Keratinocyte (primary cell): ENCODE measurements around the gene SOST. TPM values are rescaled to one million over a fixed set of nuclear protein-coding genes. Genes with fewer than 3 reads are reported as not detected.

Experiments
- DNase-seq: peaks from one replicate; pipeline ENCODE4 v3.0.0-alpha.2; 2011; ENCODE audit warnings: low read depth, missing footprints, low spot score
- FAIRE-seq: peaks from 2 replicates; lab custom pipeline; 2011; peaks lifted over from hg19 to GRCh38; lab: Jason Lieb, UNC
- H2AFZ ChIP-seq: 2 replicates; pipeline ENCODE4 v1.6.0; 2012; ENCODE audit warnings: low read length, control low read depth, inconsistent platforms; ENCODE audit not compliant: control insufficient read depth
- H3K27ac ChIP-seq: 2 replicates; pipeline ENCODE4 v1.5.1; 2011; ENCODE audit warnings: low read length; ENCODE audit not compliant: control insufficient read depth, insufficient read depth
- H3K27me3 ChIP-seq: 3 replicates; pipeline ENCODE4 v1.6.0; 2011; ENCODE audit warnings: low read length; ENCODE audit not compliant: control insufficient read depth, insufficient read depth; ENCODE audit errors: extremely low read depth
- H3K36me3 ChIP-seq, 2 experiments: 2 replicates in 1 of 2; 3 replicates in 1 of 2; pipeline ENCODE4 v1.5.1; 2011; ENCODE audit warnings: low read length in 2 of 2, mild to moderate bottlenecking in 1 of 2; ENCODE audit not compliant: control insufficient read depth in 2 of 2, insufficient read depth in 2 of 2; ENCODE audit errors: extremely low read depth in 1 of 2
- H3K4me1 ChIP-seq: 3 replicates; pipeline ENCODE4 v1.5.1; 2011; ENCODE audit warnings: low read length; ENCODE audit not compliant: control insufficient read depth, insufficient read depth; ENCODE audit errors: extremely low read depth
- H3K4me2 ChIP-seq: 3 replicates; pipeline ENCODE4 v1.6.0; 2011; ENCODE audit warnings: low read depth, low read length; ENCODE audit not compliant: control insufficient read depth, insufficient read depth; ENCODE audit errors: extremely low read depth
- H3K4me3 ChIP-seq, 3 experiments: fragments of 200-600 bp in 1 of 3; sonication (generic) in 1 of 3; 2 replicates in 2 of 3; 3 replicates in 1 of 3; pipeline ENCODE4 v1.5.1; 2011 to 2016; ENCODE audit warnings: low read length in 3 of 3, mild to moderate bottlenecking in 3 of 3, control low read depth in 2 of 3, inconsistent platforms in 1 of 3, low read depth in 1 of 3, mixed read lengths in 1 of 3, mixed run types in 1 of 3, moderate library complexity in 1 of 3; ENCODE audit not compliant: control insufficient read depth in 2 of 3, insufficient read depth in 2 of 3; ENCODE audit errors: extremely low read depth in 1 of 3
- H3K79me2 ChIP-seq: 2 replicates; pipeline ENCODE4 v1.6.0; 2012; ENCODE audit warnings: low read length; ENCODE audit not compliant: control insufficient read depth, insufficient read depth
- H3K9ac ChIP-seq: 3 replicates; pipeline ENCODE4 v1.6.0; 2011; ENCODE audit warnings: low read length; ENCODE audit not compliant: control insufficient read depth, insufficient read depth; ENCODE audit errors: extremely low read depth
- H3K9me1 ChIP-seq: 3 replicates; pipeline ENCODE4 v1.6.0; 2011; ENCODE audit warnings: low read length; ENCODE audit not compliant: control insufficient read depth, insufficient read depth; ENCODE audit errors: extremely low read depth
- H3K9me3 ChIP-seq: 2 replicates; pipeline ENCODE4 v1.5.1; 2012; ENCODE audit warnings: low read depth, low read length; ENCODE audit not compliant: control insufficient read depth
- H4K20me1 ChIP-seq: 3 replicates; pipeline ENCODE4 v1.6.0; 2011; ENCODE audit warnings: low read length; ENCODE audit not compliant: control insufficient read depth, insufficient read depth; ENCODE audit errors: extremely low read depth
- CTCF ChIP-seq, 3 experiments: IDR thresholded peaks in 1 of 3; conservative IDR thresholded peaks in 1 of 3; optimal IDR thresholded peaks in 1 of 3; 2 replicates in 2 of 3; 3 replicates in 1 of 3; pipeline versions ENCODE3 to v1.5.1; 2011; ENCODE audit warnings: low read length in 3 of 3, mild to moderate bottlenecking in 3 of 3, moderate library complexity in 2 of 3, control low read depth in 1 of 3, inconsistent platforms in 1 of 3; ENCODE audit not compliant: insufficient read depth in 2 of 3; ENCODE audit errors: extremely low read depth in 1 of 3
- EZH2 ChIP-seq: IDR thresholded peaks from one replicate; pipeline ENCODE4 v1.6.1; 2012; ENCODE audit warnings: inconsistent platforms, mild to moderate bottlenecking, low read length, moderate library complexity
- dilution Hi-C: fragments of 300-500 bp; cut with MboI; formaldehyde crosslinking; loops from one replicate; pipeline ENCODE4 v1.7.0; 2020; ENCODE audit warnings: low sequenced_read_pairs; ENCODE audit not compliant: extremely low pct_ligation_motif_present
- polyA plus RNA-seq, 5 experiments: library from polyadenylated mRNA; depleted of rRNA in 3 of 5; stranded (reverse) in 3 of 5; stranded (forward) in 1 of 5; unstranded in 1 of 5; fragments of >200 nt; gene quantifications; 1 replicate in 1 of 5; 2 replicates in 3 of 5; 3 replicates in 1 of 5; pipeline versions ENCODE4 v1.2.1 to v1.2.3, GENCODE V29; 2011 to 2012; ENCODE audit warnings: missing spikeins in 2 of 5, low read depth in 1 of 5, low replicate concordance in 1 of 5

The SOST gene
- polyA plus RNA-seq, 1 donor (not counting 4 experiments of a cell fraction or from before 2014, with no cell fraction given) = 0.04 TPM

GRCh38 chr17:43760254-43760852, 1.8 kb upstream of the SOST start:
- no peaks in the 10 kb centered on the region for H4K20me1 ChIP-seq
- H3K4me2 ChIP-seq = peak overlapping the region; percentile 70
- DNase-seq (peak; percentile 91), FAIRE-seq (peak; percentile 88)
- H2AFZ ChIP-seq = no peak overlapping the region
- no peak overlapping the region for H3K27ac ChIP-seq
- TF ChIP-seq CTCF (optimal IDR thresholded peaks at IDR 0.05 in 1 of 3, IDR thresholded peaks at IDR 0.05 in 1 of 3, conservative IDR thresholded peaks at IDR 0.05 in 1 of 3; ENCODE audit: extremely low read depth in 1 of 3, insufficient read depth in 2 of 3, low read length in 3 of 3) (peak; percentile 99 to 100 (median 100)), EZH2 (no peak)
- no peaks in the 10 kb centered on the region for H3K36me3 ChIP-seq
- peaks cover 23% of the 10 kb centered on the region for H3K4me1 ChIP-seq
- dilution Hi-C loops = no loop called here
- H3K9ac ChIP-seq = no peak overlapping the region
- no peaks in the 10 kb centered on the region for H3K9me1 ChIP-seq
- peaks cover 10% of the 10 kb centered on the region for H3K27me3 ChIP-seq
- H3K9me3 ChIP-seq = no peaks in the 10 kb centered on the region
- H3K4me3 ChIP-seq = peak overlapping the region in 2 of 3 experiments; percentile 18 to 38
- no peaks in the 10 kb centered on the region for H3K79me2 ChIP-seq

GRCh38 chr17:43759836-43760235, 1.2 kb upstream of the SOST start:
- Histone ChIP-seq H3K4me1 (peaks cover 23% of the 10 kb centered on the region), H3K4me3 (peak overlapping the region in 2 of 3 experiments; percentile 18 to 38), H3K27ac (no peak overlapping the region), H2AFZ (no peak overlapping the region), H3K36me3 (no peaks in the 10 kb centered on the region), H3K9me1 (no peaks in the 10 kb centered on the region), H3K27me3 (peaks cover 11% of the 10 kb centered on the region), H4K20me1 (no peaks in the 10 kb centered on the region), H3K4me2 (peak overlapping the region; percentile 70), H3K9me3 (no peaks in the 10 kb centered on the region), H3K9ac (no peak overlapping the region), H3K79me2 (no peaks in the 10 kb centered on the region)
- DNase-seq = peak; percentile 93
- dilution Hi-C loops = no loop called here
- TF ChIP-seq CTCF (optimal IDR thresholded peaks at IDR 0.05 in 1 of 3, IDR thresholded peaks at IDR 0.05 in 1 of 3, conservative IDR thresholded peaks at IDR 0.05 in 1 of 3; ENCODE audit: extremely low read depth in 1 of 3, insufficient read depth in 2 of 3, low read length in 3 of 3) (no peak), EZH2 (no peak)
- peak; percentile 84 for FAIRE-seq
